Measurements from ENCODE around the gene RCAN2.

The RCAN2 gene

DNA sequence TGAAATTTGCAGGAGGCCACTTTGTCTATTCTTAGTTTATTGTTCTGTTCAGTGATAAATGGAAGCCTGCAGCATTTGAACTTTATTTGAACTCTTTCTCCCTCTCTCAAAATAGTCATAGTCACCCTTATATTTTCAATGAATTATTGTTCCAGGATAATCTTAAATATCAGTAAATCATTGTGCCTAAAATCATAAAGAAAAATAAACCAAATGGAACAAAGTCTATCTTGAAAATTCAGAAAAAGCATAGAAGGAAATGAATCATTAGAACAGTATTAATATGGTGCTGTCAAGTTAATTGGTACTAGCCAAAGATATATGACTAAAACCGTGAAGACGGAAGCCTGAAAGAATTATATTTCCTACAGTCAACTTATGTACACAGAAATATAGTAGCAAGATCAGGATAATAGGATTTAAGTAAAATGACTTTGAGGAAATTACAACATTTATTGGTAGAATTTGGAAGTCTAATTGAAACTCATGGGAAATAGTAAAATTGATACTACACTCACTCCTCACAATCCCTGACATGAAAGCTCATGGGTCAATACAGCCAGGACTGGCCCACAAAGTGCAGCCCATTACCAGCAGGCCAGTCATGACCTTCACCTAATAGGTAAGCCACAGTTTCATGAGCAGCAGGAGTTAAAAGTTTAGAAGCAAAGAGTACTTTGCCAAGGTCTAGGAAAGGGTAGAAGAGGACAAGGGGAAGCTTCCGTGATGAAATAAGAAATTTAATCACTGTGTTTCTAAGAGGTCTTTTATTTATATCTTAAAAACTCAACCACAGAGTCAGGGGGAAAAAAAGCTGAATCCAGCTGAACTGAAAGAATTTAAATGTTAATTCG lies 200.6 kb downstream of the RCAN2 start:
- ATAC-seq = no peak
- TF ChIP-seq ZNF565 (CRISPR knock-in tag; conservative IDR thresholded peaks at IDR 0.05; ENCODE audit: low read depth) (no peak), ZNF70 (CRISPR knock-in tag; IDR thresholded peaks at IDR 0.05) (no peak), GLIS3 (CRISPR knock-in tag; IDR thresholded peaks at IDR 0.05) (no peak), CREB5 (CRISPR knock-in tag; IDR thresholded peaks at IDR 0.05; ENCODE audit: low read depth) (no peak), RARB (CRISPR knock-in tag; IDR thresholded peaks at IDR 0.05) (no peak), TCF4 (CRISPR knock-in tag; IDR thresholded peaks at IDR 0.05; ENCODE audit: borderline replicate concordance) (no peak), CSDC2 (CRISPR knock-in tag; IDR thresholded peaks at IDR 0.05) (no peak), SNAI2 (CRISPR knock-in tag; IDR thresholded peaks at IDR 0.05) (no peak), ZC3H10 (CRISPR knock-in tag; IDR thresholded peaks at IDR 0.05) (no peak), OSR1 (CRISPR knock-in tag; IDR thresholded peaks at IDR 0.05) (no peak), PPARA (CRISPR knock-in tag; IDR thresholded peaks at IDR 0.05; ENCODE audit: borderline replicate concordance) (no peak), ESRRG (CRISPR knock-in tag; IDR thresholded peaks at IDR 0.05) (no peak), ZFP30 (CRISPR knock-in tag; IDR thresholded peaks at IDR 0.05) (no peak), ARNTL (CRISPR knock-in tag; IDR thresholded peaks at IDR 0.05; ENCODE audit: borderline replicate concordance, low read depth) (no peak), ZNF8 (CRISPR knock-in tag; IDR thresholded peaks at IDR 0.05) (no peak), TOX (CRISPR knock-in tag; IDR thresholded peaks at IDR 0.05; ENCODE audit: borderline replicate concordance) (no peak), TSHZ2 (CRISPR knock-in tag; IDR thresholded peaks at IDR 0.05) (no peak)
- TF ChIP-seq, protein P1, sequence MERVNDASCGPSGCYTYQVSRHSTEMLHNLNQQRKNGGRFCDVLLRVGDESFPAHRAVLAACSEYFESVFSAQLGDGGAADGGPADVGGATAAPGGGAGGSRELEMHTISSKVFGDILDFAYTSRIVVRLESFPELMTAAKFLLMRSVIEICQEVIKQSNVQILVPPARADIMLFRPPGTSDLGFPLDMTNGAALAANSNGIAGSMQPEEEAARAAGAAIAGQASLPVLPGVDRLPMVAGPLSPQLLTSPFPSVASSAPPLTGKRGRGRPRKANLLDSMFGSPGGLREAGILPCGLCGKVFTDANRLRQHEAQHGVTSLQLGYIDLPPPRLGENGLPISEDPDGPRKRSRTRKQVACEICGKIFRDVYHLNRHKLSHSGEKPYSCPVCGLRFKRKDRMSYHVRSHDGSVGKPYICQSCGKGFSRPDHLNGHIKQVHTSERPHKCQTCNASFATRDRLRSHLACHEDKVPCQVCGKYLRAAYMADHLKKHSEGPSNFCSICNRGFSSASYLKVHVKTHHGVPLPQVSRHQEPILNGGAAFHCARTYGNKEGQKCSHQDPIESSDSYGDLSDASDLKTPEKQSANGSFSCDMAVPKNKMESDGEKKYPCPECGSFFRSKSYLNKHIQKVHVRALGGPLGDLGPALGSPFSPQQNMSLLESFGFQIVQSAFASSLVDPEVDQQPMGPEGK (CRISPR knock-in tag; IDR thresholded peaks at IDR 0.05; ENCODE audit: borderline replicate concordance) = no peak
- TF ChIP-seq, protein P2, sequence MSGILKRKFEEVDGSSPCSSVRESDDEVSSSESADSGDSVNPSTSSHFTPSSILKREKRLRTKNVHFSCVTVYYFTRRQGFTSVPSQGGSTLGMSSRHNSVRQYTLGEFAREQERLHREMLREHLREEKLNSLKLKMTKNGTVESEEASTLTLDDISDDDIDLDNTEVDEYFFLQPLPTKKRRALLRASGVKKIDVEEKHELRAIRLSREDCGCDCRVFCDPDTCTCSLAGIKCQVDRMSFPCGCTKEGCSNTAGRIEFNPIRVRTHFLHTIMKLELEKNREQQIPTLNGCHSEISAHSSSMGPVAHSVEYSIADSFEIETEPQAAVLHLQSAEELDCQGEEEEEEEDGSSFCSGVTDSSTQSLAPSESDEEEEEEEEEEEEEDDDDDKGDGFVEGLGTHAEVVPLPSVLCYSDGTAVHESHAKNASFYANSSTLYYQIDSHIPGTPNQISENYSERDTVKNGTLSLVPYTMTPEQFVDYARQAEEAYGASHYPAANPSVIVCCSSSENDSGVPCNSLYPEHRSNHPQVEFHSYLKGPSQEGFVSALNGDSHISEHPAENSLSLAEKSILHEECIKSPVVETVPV (CRISPR knock-in tag; IDR thresholded peaks at IDR 0.05) = no peak

GRCh38 chr6:46289898-46290297 lies 201.4 kb downstream of the RCAN2 start:
- no peak for ATAC-seq
- no peak for TF ChIP-seq ZFP3 (CRISPR knock-in tag; IDR thresholded peaks at IDR 0.05)
- TF ChIP-seq GLIS3 (CRISPR knock-in tag; IDR thresholded peaks at IDR 0.05) = no peak
- TF ChIP-seq ZC3H10 (CRISPR knock-in tag; IDR thresholded peaks at IDR 0.05) = no peak
- TF ChIP-seq ARNTL (CRISPR knock-in tag; IDR thresholded peaks at IDR 0.05; ENCODE audit: borderline replicate concordance, low read depth) = no peak
- TF ChIP-seq ZNF565 (CRISPR knock-in tag; conservative IDR thresholded peaks at IDR 0.05; ENCODE audit: low read depth) = no peak
- TF ChIP-seq CREB5 (CRISPR knock-in tag; IDR thresholded peaks at IDR 0.05; ENCODE audit: low read depth) = no peak
- TF ChIP-seq, protein P2 (CRISPR knock-in tag; IDR thresholded peaks at IDR 0.05) = no peak
- no peak for TF ChIP-seq TCF4 (CRISPR knock-in tag; IDR thresholded peaks at IDR 0.05; ENCODE audit: borderline replicate concordance)
- no peak for TF ChIP-seq RARB (CRISPR knock-in tag; IDR thresholded peaks at IDR 0.05)
- TF ChIP-seq CSDC2 (CRISPR knock-in tag; IDR thresholded peaks at IDR 0.05) = no peak
- TF ChIP-seq, protein P1 (CRISPR knock-in tag; IDR thresholded peaks at IDR 0.05; ENCODE audit: borderline replicate concordance) = no peak
- no peak for TF ChIP-seq ISL1 (CRISPR knock-in tag; IDR thresholded peaks at IDR 0.05)

All from SK-N-SH treated with all-trans-retinoic acid at 6 μM for 48 hours (cell line).